ENCODE measurements around the gene PDGFD.

The PDGFD gene

GRCh38 chr11:104136861-104137260 lies 27.1 kb downstream of the PDGFD start:
- Histone ChIP-seq H4K20me1 (ENCODE audit: insufficient read depth, low read length) (no peaks in the 10 kb centered on the region), H3K27ac (ENCODE audit: low read length) (no peak overlapping the region), H3K4me2 (ENCODE audit: insufficient read depth, low read length) (no peak overlapping the region), H2AFZ (ENCODE audit: low read depth, low read length) (no peak overlapping the region), H3K9ac (ENCODE audit: low read depth, low read length) (no peak overlapping the region), H3K27me3 (ENCODE audit: insufficient read depth, low read length, poor library complexity) (no peaks in the 10 kb centered on the region), H3K36me3 (ENCODE audit: insufficient read depth, low read length) (no peaks in the 10 kb centered on the region), H3K4me1 (ENCODE audit: insufficient read depth, low read length) (no peaks in the 10 kb centered on the region), H3K4me3 (ENCODE audit: low read depth in 1 of 2, low read length in 2 of 2) (no peak overlapping the region), H3K79me2 (ENCODE audit: insufficient read depth, low read length) (no peaks in the 10 kb centered on the region), H3K9me3 (ENCODE audit: insufficient read depth, low read length, severe bottlenecking) (no peaks in the 10 kb centered on the region)
- DNase-seq: no peak
- ATAC-seq (ENCODE audit: insufficient read depth, low read depth): no peak
- TF ChIP-seq, protein P1, sequence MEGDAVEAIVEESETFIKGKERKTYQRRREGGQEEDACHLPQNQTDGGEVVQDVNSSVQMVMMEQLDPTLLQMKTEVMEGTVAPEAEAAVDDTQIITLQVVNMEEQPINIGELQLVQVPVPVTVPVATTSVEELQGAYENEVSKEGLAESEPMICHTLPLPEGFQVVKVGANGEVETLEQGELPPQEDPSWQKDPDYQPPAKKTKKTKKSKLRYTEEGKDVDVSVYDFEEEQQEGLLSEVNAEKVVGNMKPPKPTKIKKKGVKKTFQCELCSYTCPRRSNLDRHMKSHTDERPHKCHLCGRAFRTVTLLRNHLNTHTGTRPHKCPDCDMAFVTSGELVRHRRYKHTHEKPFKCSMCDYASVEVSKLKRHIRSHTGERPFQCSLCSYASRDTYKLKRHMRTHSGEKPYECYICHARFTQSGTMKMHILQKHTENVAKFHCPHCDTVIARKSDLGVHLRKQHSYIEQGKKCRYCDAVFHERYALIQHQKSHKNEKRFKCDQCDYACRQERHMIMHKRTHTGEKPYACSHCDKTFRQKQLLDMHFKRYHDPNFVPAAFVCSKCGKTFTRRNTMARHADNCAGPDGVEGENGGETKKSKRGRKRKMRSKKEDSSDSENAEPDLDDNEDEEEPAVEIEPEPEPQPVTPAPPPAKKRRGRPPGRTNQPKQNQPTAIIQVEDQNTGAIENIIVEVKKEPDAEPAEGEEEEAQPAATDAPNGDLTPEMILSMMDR (IDR thresholded peaks at IDR 0.05; ENCODE audit: borderline replicate concordance, extremely low read depth, low read length, poor library complexity, severe bottlenecking): no peak
- no peak for TF ChIP-seq EZH2 (IDR thresholded peaks at IDR 0.05; ENCODE audit: borderline replicate concordance, low read depth, low read length, severe bottlenecking)

DNA sequence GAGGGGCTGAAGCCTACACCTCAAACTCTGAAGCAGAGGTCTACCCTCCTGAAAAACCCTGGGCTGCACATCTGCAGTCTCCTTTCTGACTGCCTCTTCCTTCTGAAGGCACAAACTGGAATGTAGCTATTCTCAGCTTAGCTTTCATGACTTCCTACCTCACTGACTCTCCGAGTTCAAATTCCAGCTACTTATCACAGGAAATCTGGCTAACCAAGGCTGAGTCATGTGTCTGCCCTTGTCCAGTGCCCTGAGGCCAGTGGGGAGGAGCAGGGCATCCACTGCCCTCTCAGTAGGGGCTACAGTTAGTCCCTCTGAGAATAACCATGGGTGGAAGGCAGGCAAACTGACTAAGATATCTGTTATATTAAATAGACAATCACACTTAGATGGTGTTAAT lies 29.2 kb downstream of the PDGFD start:
- DNase-seq (no peak), ATAC-seq (ENCODE audit: insufficient read depth, low read depth) (no peak)
- H2AFZ ChIP-seq (ENCODE audit: low read depth, low read length): no peak overlapping the region
- no peaks in the 10 kb centered on the region for H4K20me1 ChIP-seq (ENCODE audit: insufficient read depth, low read length)
- H3K4me2 ChIP-seq (ENCODE audit: insufficient read depth, low read length): no peak overlapping the region
- H3K9me3 ChIP-seq (ENCODE audit: insufficient read depth, low read length, severe bottlenecking): no peaks in the 10 kb centered on the region
- H3K36me3 ChIP-seq (ENCODE audit: insufficient read depth, low read length): no peaks in the 10 kb centered on the region
- no peak for TF ChIP-seq EZH2 (IDR thresholded peaks at IDR 0.05; ENCODE audit: borderline replicate concordance, low read depth, low read length, severe bottlenecking)
- TF ChIP-seq, protein P1 (IDR thresholded peaks at IDR 0.05; ENCODE audit: borderline replicate concordance, extremely low read depth, low read length, poor library complexity, severe bottlenecking): no peak
- no peaks in the 10 kb centered on the region for H3K79me2 ChIP-seq (ENCODE audit: insufficient read depth, low read length)
- no peaks in the 10 kb centered on the region for H3K4me1 ChIP-seq (ENCODE audit: insufficient read depth, low read length)
- no peak overlapping the region for H3K4me3 ChIP-seq (ENCODE audit: low read depth in 1 of 2, low read length in 2 of 2)
- no peak overlapping the region for H3K27ac ChIP-seq (ENCODE audit: low read length)
- H3K27me3 ChIP-seq (ENCODE audit: insufficient read depth, low read length, poor library complexity): no peaks in the 10 kb centered on the region
- H3K9ac ChIP-seq (ENCODE audit: low read depth, low read length): no peak overlapping the region

DNA sequence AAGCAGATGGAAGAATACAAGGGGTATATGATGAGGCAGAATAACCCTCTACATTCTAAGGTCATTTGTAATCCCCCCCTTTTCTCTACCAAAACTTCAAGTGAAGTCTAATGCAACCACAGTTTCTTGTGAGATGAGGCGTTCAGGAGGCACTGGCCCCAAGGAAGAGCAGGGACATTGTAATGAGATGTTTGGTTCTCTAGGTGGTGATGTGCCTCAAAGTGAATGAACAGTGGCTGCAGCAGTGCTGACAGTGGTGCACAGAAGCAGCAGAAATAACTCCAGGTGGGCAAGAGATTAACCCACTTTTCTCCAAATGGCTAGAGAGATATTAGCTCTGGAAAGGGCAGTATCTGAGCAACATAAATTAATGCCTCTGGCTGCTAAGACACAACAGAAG lies 33.8 kb downstream of the PDGFD start:
- ATAC-seq (ENCODE audit: insufficient read depth, low read depth): no peak

More for the DNA sequence above, 33.8 kb downstream of the PDGFD start:
- DNase-seq: no peak
- TF ChIP-seq, protein P1 (IDR thresholded peaks at IDR 0.05; ENCODE audit: borderline replicate concordance, extremely low read depth, low read length, poor library complexity, severe bottlenecking): no peak
- no peak for TF ChIP-seq EZH2 (IDR thresholded peaks at IDR 0.05; ENCODE audit: borderline replicate concordance, low read depth, low read length, severe bottlenecking)
- Histone ChIP-seq H3K9ac (ENCODE audit: low read depth, low read length) (no peak overlapping the region), H3K27ac (ENCODE audit: low read length) (no peak overlapping the region), H3K79me2 (ENCODE audit: insufficient read depth, low read length) (no peaks in the 10 kb centered on the region), H3K9me3 (ENCODE audit: insufficient read depth, low read length, severe bottlenecking) (no peaks in the 10 kb centered on the region), H4K20me1 (ENCODE audit: insufficient read depth, low read length) (no peaks in the 10 kb centered on the region), H3K4me1 (ENCODE audit: insufficient read depth, low read length) (no peaks in the 10 kb centered on the region), H3K36me3 (ENCODE audit: insufficient read depth, low read length) (no peaks in the 10 kb centered on the region), H2AFZ (ENCODE audit: low read depth, low read length) (no peak overlapping the region), H3K4me2 (ENCODE audit: insufficient read depth, low read length) (no peak overlapping the region), H3K4me3 (ENCODE audit: low read depth in 1 of 2, low read length in 2 of 2) (no peak overlapping the region), H3K27me3 (ENCODE audit: insufficient read depth, low read length, poor library complexity) (no peaks in the 10 kb centered on the region)
